ENCODE measurements around the gene FAM20B.
"Not testable (repeated sequence)": the region's sequence is repeated elsewhere in the genome, so short reads cannot be mapped to it uniquely, and the experiment has no call there.

GRCh38 chr1:179040175-179040551 is 14.5 kb downstream of the FAM20B start:
- not testable (repeated sequence) for TF ChIP-seq CTCF, EZH2, EZH2phosphoT487 (IDR thresholded peaks at IDR 0.05)
